HUES64 (cell line): ENCODE results near the gene CHST12.

Source experiments
- H3K27ac ChIP-seq: 2 replicates; pipeline ENCODE4 v1.7.0; 2013; ENCODE audit warnings: low read depth, low read length, inconsistent platforms
- H3K27me3 ChIP-seq: 2 replicates; pipeline ENCODE4 v1.6.1; 2013; ENCODE audit warnings: mild to moderate bottlenecking, low read length; ENCODE audit not compliant: insufficient read depth
- H3K36me3 ChIP-seq: 2 replicates; pipeline ENCODE4 v1.6.1; 2013; ENCODE audit warnings: mild to moderate bottlenecking, low read length; ENCODE audit not compliant: insufficient read depth
- H3K4me1 ChIP-seq: 2 replicates; pipeline ENCODE4 v1.6.1; 2013; ENCODE audit warnings: mild to moderate bottlenecking, low read length, moderate library complexity; ENCODE audit not compliant: insufficient read depth
- H3K4me3 ChIP-seq: 2 replicates; pipeline ENCODE4 v1.5.1; 2013; ENCODE audit warnings: mild to moderate bottlenecking, low read length, moderate library complexity
- H3K9ac ChIP-seq: 2 replicates; pipeline ENCODE4 v1.6.1; 2013; ENCODE audit warnings: mild to moderate bottlenecking, low read depth, low read length
- H3K9me3 ChIP-seq: 2 replicates; pipeline ENCODE4 v1.6.1; 2013; ENCODE audit warnings: low read depth, low read length; ENCODE audit not compliant: insufficient read depth
- WGBS: fragments of 150-250, 120-280 bp; methylation state at CpG from one replicate; pipeline ENCODE4 v1.1.7; 2013; ENCODE audit warnings: missing lambda C conversion rate; 5-methylcytosine and 5-hydroxymethylcytosine counted together

CHST12 gene

DNA sequence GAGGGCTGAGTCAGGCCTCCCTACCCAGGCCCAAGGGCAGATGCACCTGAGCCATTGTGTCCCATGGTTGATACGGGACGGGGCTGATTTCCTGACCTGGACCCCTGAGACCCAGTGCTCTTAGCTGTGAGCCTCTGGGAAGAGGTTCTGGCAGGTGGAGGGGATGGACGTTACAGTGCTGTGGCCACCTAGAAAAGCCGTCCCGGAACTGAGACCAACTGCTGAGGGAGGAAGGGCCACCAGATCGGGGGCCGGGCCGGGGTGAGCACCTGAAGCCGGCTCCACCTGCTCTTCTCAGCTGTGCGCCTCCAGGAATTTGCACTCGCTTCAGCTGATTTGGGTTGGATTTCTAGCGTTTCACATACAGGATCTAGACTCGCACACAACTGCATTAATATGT is 35.4 kb downstream of the CHST12 start:
- no peaks in the 10 kb centered on the region for H3K27me3 ChIP-seq
- WGBS, result 95% methylated on average over 13 of the region's 13 CpGs
- H3K4me3 ChIP-seq, result no peak overlapping the region
- no peaks in the 10 kb centered on the region for H3K9me3 ChIP-seq
- H3K4me1 ChIP-seq, result no peaks in the 10 kb centered on the region
- peaks cover 10% of the 10 kb centered on the region for H3K36me3 ChIP-seq
- no peak overlapping the region for H3K27ac ChIP-seq
- H3K9ac ChIP-seq, result no peak overlapping the region

DNA sequence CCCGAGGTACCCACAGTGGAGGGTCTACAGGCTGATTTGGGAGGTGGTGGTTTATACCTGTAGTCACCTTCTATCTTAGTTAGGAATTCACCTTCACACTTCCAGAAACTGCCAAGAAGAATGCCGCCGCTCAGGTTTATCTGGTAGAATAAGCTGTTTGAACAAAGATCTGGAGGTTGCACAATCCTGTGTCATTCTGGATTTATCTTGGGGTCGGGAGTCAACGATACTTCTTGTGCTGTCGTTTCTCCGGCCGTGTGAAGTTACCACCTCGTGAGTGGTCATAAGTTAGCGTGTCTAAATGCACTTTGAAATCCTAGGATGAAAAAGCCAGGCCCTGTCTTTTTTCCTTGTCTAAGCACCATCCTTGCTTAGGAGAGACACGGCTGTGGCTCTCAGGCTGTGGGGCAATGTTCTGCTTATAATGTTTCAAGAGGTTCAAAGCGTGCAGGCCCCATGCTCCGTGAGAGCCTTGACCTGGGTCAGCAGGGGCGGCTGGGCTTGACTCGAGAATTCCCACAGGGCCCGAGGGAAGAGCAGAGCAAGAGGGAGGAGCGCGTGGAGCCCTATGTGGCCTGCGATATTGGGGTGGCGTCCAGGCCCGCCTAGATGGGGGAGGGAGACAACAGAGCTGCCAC is 37.3 kb downstream of the CHST12 start:
- Histone ChIP-seq H3K9me3 (no peaks in the 10 kb centered on the region), H3K36me3 (no peaks in the 10 kb centered on the region), H3K4me3 (no peak overlapping the region), H3K27ac (no peak overlapping the region), H3K4me1 (no peaks in the 10 kb centered on the region), H3K27me3 (no peaks in the 10 kb centered on the region), H3K9ac (no peak overlapping the region)
- WGBS, result 95% methylated on average over 21 of the region's 21 CpGs

DNA sequence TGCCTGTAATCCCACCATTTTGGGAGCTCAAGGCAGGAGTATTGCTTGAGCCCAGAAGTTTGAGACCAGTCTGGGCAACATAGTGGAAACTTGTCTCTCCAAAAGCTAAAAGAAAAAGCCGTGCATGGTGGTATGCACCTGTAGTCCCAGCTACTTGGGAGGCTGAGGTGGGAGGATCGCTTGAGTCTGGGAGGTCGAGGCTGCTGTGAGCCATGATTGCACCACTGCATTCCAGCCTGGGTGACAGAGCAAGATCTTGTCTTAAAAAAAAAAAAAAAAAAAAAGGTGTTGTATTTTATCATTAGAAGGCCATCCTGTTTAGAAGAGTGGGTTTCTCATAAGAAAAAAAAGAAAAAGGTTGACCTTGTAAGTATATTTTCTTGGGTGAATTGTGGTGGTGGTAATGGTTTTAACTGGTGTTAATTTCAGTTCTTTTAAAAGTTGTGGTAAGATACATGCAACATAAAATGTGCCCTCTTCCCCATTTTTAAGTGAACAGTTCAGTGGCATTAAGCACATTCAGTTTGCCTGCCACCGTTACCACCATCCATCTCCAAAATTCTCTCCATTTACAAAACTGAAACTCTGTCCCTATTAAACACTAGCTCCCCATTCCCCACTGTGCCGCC is 38.1 kb downstream of the CHST12 start:
- Histone ChIP-seq H3K27me3 (no peaks in the 10 kb centered on the region), H3K9me3 (no peaks in the 10 kb centered on the region), H3K4me3 (no peak overlapping the region), H3K4me1 (no peaks in the 10 kb centered on the region), H3K27ac (no peak overlapping the region), H3K36me3 (no peaks in the 10 kb centered on the region), H3K9ac (no peak overlapping the region)
- WGBS, result 93% methylated on average over 5 of the region's 5 CpGs

DNA sequence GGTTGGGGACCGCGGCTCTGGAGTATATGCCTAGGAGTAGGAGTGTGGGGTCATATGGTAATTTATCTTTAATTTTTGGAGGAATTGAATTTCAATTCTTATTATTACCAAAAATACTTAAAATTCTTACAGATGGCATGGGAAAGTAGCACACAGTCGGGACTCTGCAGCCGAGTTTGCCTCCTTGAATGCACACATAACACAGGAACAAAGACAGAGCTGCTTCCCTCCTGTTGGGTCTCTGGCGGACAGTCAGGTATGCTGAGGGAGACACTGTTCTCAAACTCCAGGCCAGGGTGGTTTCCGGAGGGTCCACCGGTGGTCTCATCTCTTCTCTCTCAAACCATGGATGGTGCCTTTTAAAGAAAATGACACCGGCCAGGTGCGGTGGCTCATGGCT is 40.1 kb downstream of the CHST12 start:
- Histone ChIP-seq H3K36me3 (no peaks in the 10 kb centered on the region), H3K9ac (no peak overlapping the region), H3K4me1 (no peaks in the 10 kb centered on the region), H3K27me3 (no peaks in the 10 kb centered on the region), H3K9me3 (no peaks in the 10 kb centered on the region), H3K27ac (no peak overlapping the region), H3K4me3 (no peak overlapping the region)
- 98% methylated on average over 7 of the region's 9 CpGs for WGBS

DNA sequence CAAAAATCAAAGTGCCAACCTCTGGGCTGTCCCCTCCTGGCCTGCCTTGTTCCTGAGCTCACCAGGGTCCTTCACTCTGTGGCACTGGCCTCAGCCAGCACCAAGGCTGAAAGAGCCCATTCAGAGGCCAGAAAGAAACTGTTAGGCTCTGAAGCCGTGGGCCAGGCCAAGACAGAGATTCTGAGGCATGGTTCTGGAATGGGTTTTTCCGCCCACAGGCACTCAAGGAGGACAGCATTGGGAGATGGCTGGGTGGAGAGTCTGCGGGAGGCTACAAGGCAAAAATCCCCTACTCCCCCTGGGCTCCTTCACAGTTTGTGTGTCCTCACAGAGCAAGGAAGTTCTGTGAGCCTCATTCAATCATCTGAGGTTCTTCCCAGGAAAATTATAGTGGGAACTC is 41.1 kb downstream of the CHST12 start:
- Histone ChIP-seq H3K36me3 (no peaks in the 10 kb centered on the region), H3K27me3 (no peaks in the 10 kb centered on the region), H3K4me1 (no peaks in the 10 kb centered on the region), H3K27ac (no peak overlapping the region; the same call in 1 of the 2 replicates), H3K9ac (no peak overlapping the region), H3K9me3 (no peaks in the 10 kb centered on the region), H3K4me3 (no peak overlapping the region)
- whole genome bisulfite sequencing, result 80% methylated on average over 3 of the region's 3 CpGs

DNA sequence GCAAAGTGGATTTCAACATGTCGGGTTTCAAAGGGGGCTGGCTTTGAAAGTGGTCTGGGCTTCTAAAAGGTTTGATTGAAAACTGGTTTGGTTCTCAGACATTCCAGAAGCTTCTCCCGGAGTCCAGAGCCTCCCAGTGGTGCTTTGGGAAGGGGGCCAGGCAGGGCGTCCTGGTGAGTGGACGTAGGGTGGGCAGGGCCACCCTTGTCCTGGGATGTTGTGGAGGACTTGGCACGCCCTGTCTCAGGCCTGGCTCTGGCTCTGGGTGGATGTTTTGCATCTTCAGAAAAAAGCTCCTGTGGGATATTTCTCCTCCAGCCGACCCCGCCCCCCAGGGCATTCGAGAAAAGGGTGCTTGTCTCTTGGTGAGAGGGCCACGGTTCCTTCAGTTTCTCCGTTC is 41.6 kb downstream of the CHST12 start:
- H3K27me3 ChIP-seq, result no peaks in the 10 kb centered on the region
- no peaks in the 10 kb centered on the region for H3K9me3 ChIP-seq
- WGBS, result 93% methylated on average over 10 of the region's 10 CpGs
- no peaks in the 10 kb centered on the region for H3K4me1 ChIP-seq
- no peak overlapping the region for H3K4me3 ChIP-seq
- no peak overlapping the region for H3K27ac ChIP-seq
- H3K9ac ChIP-seq, result no peak overlapping the region
- H3K36me3 ChIP-seq, result no peaks in the 10 kb centered on the region

DNA sequence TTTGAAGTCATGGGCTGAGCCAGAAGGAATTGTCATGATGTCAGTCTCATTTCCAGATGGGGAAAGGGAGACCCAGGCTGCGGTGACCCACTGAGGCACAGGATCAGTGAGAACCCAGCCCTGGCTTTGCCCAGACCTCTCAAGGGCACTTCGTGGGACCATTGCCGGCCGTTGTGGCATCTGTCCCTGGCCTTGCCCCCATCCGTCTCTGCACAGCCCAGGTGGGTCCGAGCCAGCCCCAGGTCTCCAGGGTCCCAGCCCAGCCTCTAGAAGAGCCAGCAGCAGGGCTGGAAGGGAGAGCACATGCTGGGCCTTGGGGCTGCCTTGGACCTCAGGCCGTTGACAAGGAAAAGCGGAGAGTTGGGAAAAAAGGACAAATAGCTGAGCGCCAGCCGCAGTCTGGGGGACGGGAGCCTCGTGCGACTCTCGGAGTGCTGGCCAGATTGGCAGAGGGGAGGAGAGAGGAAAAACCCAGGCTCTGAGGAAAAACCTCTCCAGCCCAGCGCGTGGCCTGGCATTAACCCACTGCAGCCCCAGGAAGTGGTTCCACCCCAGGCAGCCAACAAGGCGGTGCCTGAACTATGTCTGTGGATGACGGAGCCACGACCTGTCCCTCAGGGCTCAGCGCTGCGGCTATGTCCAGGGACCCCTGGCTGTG is 42.6 kb downstream of the CHST12 start:
- WGBS, result 94% methylated on average over 21 of the region's 21 CpGs
- H3K36me3 ChIP-seq, result no peaks in the 10 kb centered on the region
- no peak overlapping the region for H3K9ac ChIP-seq
- no peaks in the 10 kb centered on the region for H3K4me1 ChIP-seq
- H3K27me3 ChIP-seq, result no peaks in the 10 kb centered on the region
- H3K27ac ChIP-seq, result no peak overlapping the region
- no peaks in the 10 kb centered on the region for H3K9me3 ChIP-seq
- no peak overlapping the region for H3K4me3 ChIP-seq

DNA sequence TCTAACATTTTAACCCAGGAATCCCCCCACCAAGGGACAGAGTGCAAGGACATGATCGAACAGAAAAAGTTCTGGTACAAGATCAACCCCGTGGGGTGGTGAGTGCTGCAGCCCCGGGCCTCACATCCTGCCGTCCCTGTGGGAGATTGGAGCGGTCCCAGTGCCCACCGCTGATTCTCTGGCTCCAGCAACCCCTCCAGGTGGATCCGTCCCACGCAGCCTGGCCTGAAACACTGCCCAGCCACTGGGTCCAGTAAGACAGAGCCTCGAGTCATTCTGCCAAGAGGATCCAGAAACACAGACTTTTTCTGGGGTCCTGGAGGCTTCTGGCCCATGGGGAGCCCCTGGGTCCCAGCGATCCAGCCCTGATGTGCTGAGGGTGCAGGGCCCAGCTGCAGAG is 43.3 kb downstream of the CHST12 start:
- H3K27me3 ChIP-seq, result no peaks in the 10 kb centered on the region
- H3K36me3 ChIP-seq, result no peaks in the 10 kb centered on the region
- no peak overlapping the region for H3K9ac ChIP-seq
- 0 out of 2 replicates have a peak, but pooled peaks cover 2% of the 10 kb centered on the region for H3K4me1 ChIP-seq
- H3K9me3 ChIP-seq, result no peaks in the 10 kb centered on the region
- H3K27ac ChIP-seq, result no peak overlapping the region
- WGBS, result 94% methylated on average over 10 of the region's 10 CpGs
- no peak overlapping the region for H3K4me3 ChIP-seq

DNA sequence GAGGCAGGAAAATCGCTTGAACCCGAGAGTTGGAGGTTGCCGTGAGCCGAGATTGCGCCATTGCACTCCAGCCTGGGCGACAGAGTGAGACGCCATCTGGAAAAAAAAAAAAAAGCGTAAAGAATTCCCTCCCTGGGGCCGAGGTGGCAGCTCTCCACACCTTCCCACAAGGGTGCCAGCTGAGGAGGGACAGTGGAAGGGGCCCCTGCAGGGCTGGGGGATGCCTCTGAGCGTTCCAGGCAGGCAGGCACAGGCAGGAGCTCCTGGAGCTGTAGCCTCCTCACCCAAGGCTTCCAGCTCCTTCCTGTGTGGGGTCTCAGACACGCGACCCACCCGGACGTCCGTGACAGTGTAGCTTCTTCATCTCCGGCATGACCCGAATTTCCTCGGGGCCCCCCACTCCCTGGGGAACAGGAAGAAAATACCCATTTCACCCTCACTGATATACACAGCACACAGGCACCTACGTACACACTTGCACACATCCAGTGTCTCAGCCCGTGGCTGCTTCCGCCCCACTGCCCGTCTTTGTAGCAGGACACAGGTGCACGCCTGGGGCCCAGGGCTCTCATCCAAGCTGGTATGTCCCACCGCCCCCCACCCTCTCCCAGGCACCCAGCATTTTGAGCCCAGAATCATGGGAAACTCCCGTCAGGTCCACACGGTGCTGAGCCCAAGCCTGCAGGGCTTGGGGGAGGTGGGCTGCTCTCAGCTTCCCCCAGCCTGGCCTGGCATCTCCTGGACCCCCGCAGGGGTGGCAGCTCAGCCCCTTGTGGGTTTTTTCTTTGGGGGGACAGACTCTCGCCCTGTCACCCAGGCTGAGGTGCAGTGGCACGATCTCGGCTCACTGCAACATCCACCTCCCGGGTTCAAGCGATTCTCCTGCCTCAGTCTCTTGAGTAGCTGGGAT is 47.0 kb downstream of the CHST12 start:
- no peaks in the 10 kb centered on the region for H3K9me3 ChIP-seq
- H3K9ac ChIP-seq, result no peak overlapping the region
- no peak overlapping the region for H3K27ac ChIP-seq
- H3K4me1 ChIP-seq, result 0 out of 2 replicates have a peak, but pooled peaks cover 5% of the 10 kb centered on the region
- H3K4me3 ChIP-seq, result no peak overlapping the region
- H3K27me3 ChIP-seq, result no peaks in the 10 kb centered on the region
- WGBS, result 86% methylated on average over 32 of the region's 32 CpGs
- no peaks in the 10 kb centered on the region for H3K36me3 ChIP-seq

DNA sequence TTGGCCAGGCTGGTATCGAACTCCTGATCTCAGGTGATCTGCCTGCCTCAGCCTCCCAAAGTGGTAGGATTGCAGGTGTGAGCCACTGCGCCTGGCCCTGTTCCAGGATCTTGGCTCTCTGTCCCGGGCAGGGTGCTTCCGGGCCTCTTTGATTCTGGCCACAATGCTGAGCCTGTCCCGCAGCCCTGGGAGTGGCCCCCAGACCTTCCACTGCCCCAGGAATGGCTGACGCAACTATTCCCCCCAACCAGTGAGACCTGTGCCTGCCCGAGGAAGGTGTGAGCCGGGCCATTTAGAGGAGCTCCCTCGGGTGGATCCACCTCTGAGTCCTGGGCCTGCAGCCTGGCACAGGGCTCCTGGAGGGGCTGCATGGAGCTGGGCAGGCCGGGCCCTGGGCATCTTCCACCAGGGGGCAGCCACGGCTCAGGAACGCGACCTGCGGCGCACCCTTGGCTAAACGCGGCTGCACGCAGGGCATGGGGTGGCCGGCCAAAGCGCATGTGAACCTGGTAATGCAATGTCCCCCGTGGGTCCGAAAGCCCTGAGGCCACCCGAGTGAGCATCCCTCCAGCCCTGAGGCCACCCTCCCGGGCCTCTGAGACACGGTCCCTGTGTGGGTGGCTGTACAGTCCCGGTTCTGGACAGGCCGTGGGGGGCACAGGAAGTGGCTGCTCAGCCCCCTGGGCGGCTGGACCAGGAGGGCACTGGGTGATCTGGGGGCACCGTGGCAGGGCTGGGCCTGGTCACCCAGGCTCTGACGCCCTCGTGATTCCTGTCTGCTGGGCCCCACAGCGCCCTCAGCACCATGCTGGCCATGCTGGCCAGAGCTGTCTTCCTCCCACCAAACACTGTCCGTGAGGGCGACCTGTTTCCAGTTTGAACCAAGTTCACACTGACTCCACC is 48.0 kb downstream of the CHST12 start:
- H3K27ac ChIP-seq, result 0 out of 2 replicates have a peak overlapping the region, but pooled peaks have one; percentile 18
- 0 out of 2 replicates have a peak overlapping the region, but pooled peaks have one; percentile 20 for H3K9ac ChIP-seq
- H3K36me3 ChIP-seq, result no peaks in the 10 kb centered on the region
- 29% methylated on average over 34 of the region's 34 CpGs for WGBS
- no peaks in the 10 kb centered on the region for H3K27me3 ChIP-seq
- no peaks in the 10 kb centered on the region for H3K9me3 ChIP-seq
- no peak overlapping the region for H3K4me3 ChIP-seq
- 0 out of 2 replicates have a peak, but pooled peaks cover 5% of the 10 kb centered on the region for H3K4me1 ChIP-seq
